GM12801 (cell line): ENCODE results near the gene RPP14.

Experiments
- TF ChIP-seq, protein P1 (sequence below): IDR thresholded peaks from one replicate; pipeline ENCODE4 v1.5.1; 2011; ENCODE audit warnings: control low read depth; ENCODE audit not compliant: insufficient read length; ENCODE audit errors: extremely low read depth

RPP14 gene

DNA sequence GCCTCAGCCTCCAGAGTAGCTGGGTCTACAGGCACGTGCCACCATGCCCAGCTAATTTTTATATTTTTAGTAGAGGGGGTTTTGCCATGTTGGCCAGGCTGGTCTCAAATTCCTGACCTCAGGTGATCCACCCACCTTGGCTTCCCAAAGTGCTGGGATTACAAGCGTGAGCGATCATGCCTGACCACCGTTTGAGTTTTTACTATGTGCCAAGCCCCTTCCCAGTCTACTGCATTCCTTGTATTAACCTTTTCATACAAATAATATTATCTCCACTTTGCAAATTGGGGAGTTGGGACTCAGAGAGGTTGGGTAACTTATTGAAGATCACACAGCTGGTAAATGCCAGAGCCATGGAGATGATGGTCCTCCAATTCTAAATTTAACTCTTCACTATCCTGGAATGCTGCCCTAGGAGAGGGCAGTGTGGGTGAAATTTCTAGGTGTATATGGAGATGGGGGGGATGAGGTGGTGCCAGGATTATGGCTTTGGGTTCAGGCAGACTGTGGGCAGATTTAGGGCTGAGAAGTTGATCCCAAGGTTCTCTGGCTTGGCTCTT is 25.6 kb downstream of the RPP14 start:
- TF ChIP-seq, protein P1, sequence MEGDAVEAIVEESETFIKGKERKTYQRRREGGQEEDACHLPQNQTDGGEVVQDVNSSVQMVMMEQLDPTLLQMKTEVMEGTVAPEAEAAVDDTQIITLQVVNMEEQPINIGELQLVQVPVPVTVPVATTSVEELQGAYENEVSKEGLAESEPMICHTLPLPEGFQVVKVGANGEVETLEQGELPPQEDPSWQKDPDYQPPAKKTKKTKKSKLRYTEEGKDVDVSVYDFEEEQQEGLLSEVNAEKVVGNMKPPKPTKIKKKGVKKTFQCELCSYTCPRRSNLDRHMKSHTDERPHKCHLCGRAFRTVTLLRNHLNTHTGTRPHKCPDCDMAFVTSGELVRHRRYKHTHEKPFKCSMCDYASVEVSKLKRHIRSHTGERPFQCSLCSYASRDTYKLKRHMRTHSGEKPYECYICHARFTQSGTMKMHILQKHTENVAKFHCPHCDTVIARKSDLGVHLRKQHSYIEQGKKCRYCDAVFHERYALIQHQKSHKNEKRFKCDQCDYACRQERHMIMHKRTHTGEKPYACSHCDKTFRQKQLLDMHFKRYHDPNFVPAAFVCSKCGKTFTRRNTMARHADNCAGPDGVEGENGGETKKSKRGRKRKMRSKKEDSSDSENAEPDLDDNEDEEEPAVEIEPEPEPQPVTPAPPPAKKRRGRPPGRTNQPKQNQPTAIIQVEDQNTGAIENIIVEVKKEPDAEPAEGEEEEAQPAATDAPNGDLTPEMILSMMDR = no peak

DNA sequence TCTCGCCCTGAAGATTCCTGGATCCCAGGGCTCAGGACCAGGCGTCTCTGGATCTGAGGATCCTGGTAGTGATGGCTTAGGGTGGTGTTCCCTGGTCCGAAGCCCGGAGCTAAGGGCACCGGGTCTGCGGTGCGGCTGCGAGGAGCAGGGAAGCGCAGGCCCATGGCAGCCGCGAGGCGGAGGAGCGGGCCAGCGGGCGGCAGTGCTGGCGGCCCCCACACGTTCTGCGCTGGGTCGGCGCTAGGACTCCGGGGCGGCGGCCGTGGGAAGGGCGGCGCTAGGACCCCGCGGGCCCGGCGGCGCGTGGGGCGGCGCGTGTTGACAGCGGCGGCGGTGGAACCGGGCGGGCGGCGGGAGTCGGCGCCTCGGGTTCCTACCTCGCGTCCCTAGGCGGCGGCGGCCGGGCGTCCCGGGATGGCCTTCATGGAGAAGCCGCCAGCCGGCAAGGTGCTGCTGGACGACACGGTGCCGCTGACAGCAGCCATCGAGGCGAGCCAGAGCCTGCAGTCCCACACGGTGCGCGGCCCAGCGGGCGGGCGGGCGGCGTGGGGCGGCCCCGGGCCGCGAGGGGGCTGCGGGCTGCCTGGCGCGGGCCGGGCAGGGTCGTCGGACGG is 26.6 kb downstream of the RPP14 start, which contains the start of gene PXK:
Gene PXK (plus strand): TSS at position 318 of the 614 bp plus-strand sequence. CDS start 97 bp downstream, at position 415.
- TF ChIP-seq, protein P1 = no peak

DNA sequence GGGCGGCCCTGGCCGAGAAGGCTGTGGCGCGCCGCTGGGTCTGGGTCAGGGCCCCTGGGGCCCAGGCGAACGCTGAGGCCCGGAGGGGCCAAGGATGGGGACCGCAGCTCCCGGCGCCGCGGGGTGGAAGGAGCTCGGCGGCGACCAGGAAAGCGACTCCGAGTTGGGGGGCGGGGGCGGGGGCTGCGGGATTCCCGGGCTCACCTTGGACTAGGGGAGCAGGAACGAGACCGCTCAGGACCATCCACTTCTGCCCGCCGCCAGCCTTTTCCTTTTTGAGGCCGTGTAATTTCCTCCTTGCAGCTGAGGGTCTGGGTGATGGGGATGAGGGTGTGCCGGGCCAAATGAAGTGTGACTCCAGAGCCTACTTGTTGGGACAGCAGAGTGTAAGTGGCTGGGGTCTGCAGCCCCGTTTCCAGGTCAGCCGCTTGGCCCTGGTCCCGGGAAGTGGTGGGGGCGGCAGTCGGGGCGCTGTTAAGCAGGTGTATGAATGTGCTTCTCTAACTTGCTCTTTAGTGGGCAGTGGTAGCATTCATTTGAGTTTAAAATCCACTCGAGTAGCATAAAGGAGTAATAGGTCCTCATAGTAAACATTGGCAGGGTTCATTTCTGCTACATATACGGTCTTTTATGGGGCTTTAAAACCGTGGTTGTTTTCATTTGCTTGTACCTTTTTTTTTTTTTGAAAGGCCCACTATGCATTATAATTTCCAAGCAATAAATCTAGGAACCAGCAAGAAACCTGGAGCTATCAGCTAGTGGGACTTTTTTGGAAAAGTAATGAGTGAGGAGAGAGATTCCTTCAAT is 27.4 kb downstream of the RPP14 start:
- TF ChIP-seq, protein P1 = no peak

DNA sequence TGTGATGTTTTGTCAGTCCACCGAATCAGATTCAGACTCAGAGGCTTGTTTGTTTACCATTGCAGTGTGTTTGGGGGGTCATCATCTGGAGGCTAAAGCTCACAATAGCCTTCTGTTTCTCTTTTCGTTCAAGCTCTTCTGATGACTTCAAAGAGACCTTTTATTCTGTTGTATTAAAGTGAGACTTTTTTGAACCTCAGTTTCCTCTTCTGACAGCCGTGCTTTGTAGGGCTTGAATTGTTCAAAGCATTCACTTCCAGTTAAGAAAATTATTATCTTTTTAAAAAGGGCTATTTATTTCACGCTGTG is 27.9 kb downstream of the RPP14 start:
- TF ChIP-seq, protein P1 = no peak

DNA sequence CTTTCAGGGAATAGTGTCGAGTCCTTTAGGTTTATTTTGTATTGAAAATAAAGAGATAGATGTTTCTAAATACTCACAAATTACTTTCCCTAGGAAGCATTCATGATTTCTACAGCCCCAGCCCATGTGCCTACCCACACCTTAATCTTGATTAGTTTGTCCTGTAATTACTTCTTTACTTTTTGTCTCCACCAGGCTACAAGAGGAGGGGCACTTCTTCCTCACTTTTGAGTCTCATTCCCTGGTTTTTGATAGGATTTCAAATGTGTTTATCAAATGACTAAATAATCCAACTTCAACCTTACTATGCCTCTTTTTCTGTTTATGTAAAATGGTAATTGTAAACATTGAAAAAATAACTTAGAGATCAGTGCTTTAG is 28.4 kb downstream of the RPP14 start:
- TF ChIP-seq, protein P1 = no peak

DNA sequence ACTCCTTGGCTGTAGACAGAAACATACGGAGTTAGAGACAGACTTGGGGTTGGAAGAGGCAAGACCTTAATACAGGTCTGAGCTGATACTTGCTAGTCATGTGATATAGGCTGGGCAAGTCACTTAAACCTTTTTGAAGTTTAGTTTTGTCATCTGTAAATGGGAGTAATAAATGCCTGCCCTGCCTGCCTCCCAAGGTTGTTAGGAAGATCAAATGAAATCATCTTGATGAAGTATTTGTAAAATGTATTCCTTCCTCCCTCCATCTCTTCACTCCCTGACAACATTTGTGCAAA is 29.6 kb downstream of the RPP14 start:
- TF ChIP-seq, protein P1 = no peak

DNA sequence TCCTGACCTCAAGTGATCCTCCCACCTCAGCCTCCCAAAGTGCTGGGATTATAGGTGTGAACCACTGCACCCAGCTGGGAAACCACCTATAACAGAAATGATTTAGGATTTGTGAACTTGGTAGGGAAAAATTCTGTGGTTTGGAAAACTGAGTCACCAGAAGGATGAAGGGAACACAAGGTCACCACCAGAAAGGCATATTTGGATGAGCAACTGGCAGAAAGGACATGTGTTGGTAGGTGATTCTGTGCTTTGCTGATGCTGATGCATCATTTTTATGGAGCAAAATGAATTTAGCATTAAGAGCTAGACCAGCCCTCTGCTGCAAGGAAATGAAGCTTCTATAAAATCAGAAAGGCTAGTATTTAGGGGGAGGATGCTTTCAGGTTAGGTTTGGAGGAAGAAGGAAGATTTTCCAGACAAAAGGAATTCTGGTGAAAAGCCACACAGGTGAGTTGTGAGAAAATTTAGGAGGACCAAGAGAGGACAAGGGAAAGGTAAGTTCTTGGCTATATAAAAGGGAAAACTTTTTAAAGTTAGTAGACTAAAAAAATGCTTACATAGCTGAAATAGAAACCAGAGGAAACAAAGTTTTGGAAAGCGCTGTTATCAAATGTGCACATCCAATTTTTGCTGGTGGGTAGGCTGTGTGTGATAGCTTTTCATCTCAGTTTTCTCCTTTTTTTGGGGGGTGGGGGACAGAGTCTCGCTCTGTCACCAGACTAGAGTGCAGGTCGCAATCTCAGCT is 30.3 kb downstream of the RPP14 start:
- TF ChIP-seq, protein P1 = no peak
